Brain microvascular endothelial cell (primary cell): ENCODE results near the gene MYO6.

Experiments
- DNase-seq: peaks from one replicate; pipeline ENCODE4 v3.0.0-alpha.2; 2020
- H3K27ac ChIP-seq: fragments of 250-450 bp; sonication (Bioruptor Pico); 2 replicates; pipeline ENCODE4 v1.5.1; 2020; ENCODE audit warnings: mild to moderate bottlenecking, moderate library complexity
- H3K27me3 ChIP-seq: fragments of 250-450 bp; sonication (Bioruptor Pico); replicated peaks from 2 replicates; pipeline ENCODE4 v1.5.1; 2020; ENCODE audit warnings: mild to moderate bottlenecking
- H3K36me3 ChIP-seq: fragments of 250-450 bp; sonication (Bioruptor Pico); replicated peaks from 2 replicates; pipeline ENCODE4 v1.5.1; 2020; ENCODE audit warnings: mild to moderate bottlenecking
- H3K4me3 ChIP-seq: 2 replicates; pipeline ENCODE4 v1.5.1; 2011; ENCODE audit warnings: low read depth, mild to moderate bottlenecking, control low read depth, low read length, moderate library complexity
- CTCF ChIP-seq: IDR thresholded peaks from 2 replicates; pipeline ENCODE4 v1.5.1; 2011; ENCODE audit warnings: low read depth, mild to moderate bottlenecking, moderate library complexity, low read length, control low read depth, inconsistent platforms; ENCODE audit errors: missing control alignments
- in situ Hi-C: cut with HindIII; loops from 2 replicates; pipeline ENCODE4 v1.10.0; 2017; ENCODE audit warnings: low sequenced_read_pairs, low pct_ligation_motif_present

MYO6 gene

GRCh38 chr6:75850026-75850833 is 101.2 kb downstream of the MYO6 start:
- Histone ChIP-seq H3K36me3 (no peaks in the 10 kb centered on the region), H3K27me3 (no peaks in the 10 kb centered on the region), H3K4me3 (no peak overlapping the region), H3K27ac (no peak overlapping the region)
- DNase-seq, result no peak
- no peak for TF ChIP-seq CTCF
- in situ Hi-C loops, result no loop called here

- peak; percentile 55 for DNase-seq
- no peaks in the 10 kb centered on the region for H3K27me3 ChIP-seq
- no peak overlapping the region for H3K4me3 ChIP-seq
- no peak for TF ChIP-seq CTCF
- peak overlapping the region; percentile 37 for H3K27ac ChIP-seq
- in situ Hi-C loops, result no loop called here
- no peaks in the 10 kb centered on the region for H3K36me3 ChIP-seq
These were observed 103.7 kb downstream of the MYO6 start for GRCh38 chr6:75852721-75853120.

GRCh38 chr6:75853806-75854205 is 104.8 kb downstream of the MYO6 start:
- Histone ChIP-seq H3K4me3 (no peak overlapping the region), H3K36me3 (no peaks in the 10 kb centered on the region), H3K27ac (no peak overlapping the region), H3K27me3 (no peaks in the 10 kb centered on the region)
- in situ Hi-C loops, result no loop called here
- no peak for TF ChIP-seq CTCF
- no peak for DNase-seq

- in situ Hi-C loops, result no loop called here
- Histone ChIP-seq H3K36me3 (no peaks in the 10 kb centered on the region), H3K4me3 (no peak overlapping the region), H3K27me3 (no peaks in the 10 kb centered on the region), H3K27ac (no peak overlapping the region)
- TF ChIP-seq CTCF, result peak; percentile 59
- peak; percentile 77 for DNase-seq
These were observed 106.0 kb downstream of the MYO6 start for GRCh38 chr6:75855052-75855451.

GRCh38 chr6:75856902-75857301 is 107.9 kb downstream of the MYO6 start:
- no peak for TF ChIP-seq CTCF
- Histone ChIP-seq H3K36me3 (no peaks in the 10 kb centered on the region), H3K4me3 (no peak overlapping the region), H3K27ac (no peak overlapping the region), H3K27me3 (no peaks in the 10 kb centered on the region)
- no peak for DNase-seq
- in situ Hi-C loops, result no loop called here

- in situ Hi-C loops, result no loop called here
- Histone ChIP-seq H3K27me3 (no peaks in the 10 kb centered on the region), H3K4me3 (no peak overlapping the region), H3K27ac (no peak overlapping the region), H3K36me3 (peaks cover 9% of the 10 kb centered on the region)
- DNase-seq, result no peak
- no peak for TF ChIP-seq CTCF
These were observed 114.0 kb downstream of the MYO6 start for GRCh38 chr6:75863001-75863400.
